Esophagus muscularis mucosa (tissue), 4 donors: ENCODE data around the gene SRXN1.

ENCODE experiments used
- CTCF ChIP-seq, 3 experiments: fragments of 200-600 bp in 2 of 3; fragments of 450-650 bp in 1 of 3; sonication (generic) in 2 of 3; IDR thresholded peaks; one replicate each; pipeline ENCODE4 v1.5.1; 2017 to 2019; ENCODE audit warnings: antibody characterized with exemption in 3 of 3, mild to moderate bottlenecking in 2 of 3, moderate library complexity in 1 of 3
- EP300 ChIP-seq: sonication (generic); formaldehyde crosslinking; IDR thresholded peaks from one replicate; pipeline ENCODE4 v1.6.1; 2017; ENCODE audit warnings: antibody characterized with exemption
- POLR2A ChIP-seq: fragments of 450-650 bp; IDR thresholded peaks from one replicate; pipeline ENCODE4 v1.6.1; 2017; ENCODE audit warnings: antibody characterized with exemption, moderate library complexity, mild to moderate bottlenecking, low read depth
- POLR2AphosphoS5 ChIP-seq, 2 donors: sonication (generic); formaldehyde crosslinking; IDR thresholded peaks; one replicate each; pipeline ENCODE4 v1.6.1; 2017; ENCODE audit warnings: antibody characterized with exemption in 2 of 2

DNA sequence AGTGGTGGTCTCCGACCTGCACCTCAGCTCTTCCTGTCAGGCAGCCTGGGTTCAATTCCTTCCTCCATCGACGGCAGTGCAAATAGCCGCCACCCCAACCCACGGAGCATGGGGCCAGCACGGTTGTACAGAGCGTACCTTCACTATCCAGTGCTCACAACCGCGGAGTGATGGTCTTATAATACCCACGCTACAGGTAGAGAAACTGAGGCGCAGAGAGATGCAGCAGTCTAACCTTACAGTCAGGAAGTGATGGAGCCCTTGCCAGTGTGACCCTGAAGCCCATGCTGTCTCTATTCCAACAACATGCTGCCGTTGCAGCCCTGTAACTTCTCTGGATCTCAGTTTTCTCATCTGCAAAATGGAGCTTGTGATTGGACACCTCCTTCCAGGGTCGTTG lies 11.6 kb upstream of the SRXN1 start:
- TF ChIP-seq EP300 = no peak
- TF ChIP-seq CTCF (IDR thresholded peaks at IDR 0.05) = no peak
- no peak for TF ChIP-seq POLR2A
- no peak for TF ChIP-seq POLR2AphosphoS5 (IDR thresholded peaks at IDR 0.05)
